ENCODE data around the gene FAM53A.

The FAM53A gene

DNA sequence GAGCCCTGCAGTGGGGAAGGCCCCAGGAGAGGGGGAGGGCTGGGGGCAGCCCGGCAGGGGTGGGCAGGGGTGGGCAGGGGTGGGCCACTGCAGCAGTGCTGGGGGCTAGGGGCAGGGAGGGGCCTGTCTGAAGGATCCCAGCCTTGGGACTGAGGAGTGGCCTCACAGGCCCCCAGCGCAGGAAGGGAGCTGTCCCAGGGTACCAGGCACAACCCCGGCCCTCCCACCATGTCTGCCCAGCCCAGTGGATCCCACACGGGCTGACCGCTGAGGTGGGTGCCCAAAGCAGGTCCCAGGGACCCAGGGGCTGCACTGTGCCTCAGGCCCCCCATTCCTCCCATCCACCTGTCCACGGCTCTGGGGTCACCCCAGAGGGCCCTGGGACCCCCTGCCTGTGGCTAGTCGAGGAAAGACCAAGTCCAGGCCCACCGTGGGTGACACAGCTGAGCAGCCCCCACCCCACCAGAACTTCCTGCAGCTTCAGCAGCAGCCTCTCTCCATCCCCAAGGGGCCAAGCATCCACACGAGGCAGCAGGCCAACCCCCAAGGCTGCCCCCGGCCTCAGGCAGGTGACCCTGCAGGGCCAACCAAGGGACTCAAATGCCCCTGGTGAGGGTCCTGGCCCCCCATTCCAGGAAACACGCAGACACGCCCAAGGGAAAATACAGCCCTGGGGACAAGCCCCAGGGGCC, 46.4 kb downstream of the FAM53A start:
- no peak for DNase-seq

- DNase-seq = no peak
Observed at GRCh38 chr4:1636490-1637211, 47.5 kb downstream of the FAM53A start.

DNA sequence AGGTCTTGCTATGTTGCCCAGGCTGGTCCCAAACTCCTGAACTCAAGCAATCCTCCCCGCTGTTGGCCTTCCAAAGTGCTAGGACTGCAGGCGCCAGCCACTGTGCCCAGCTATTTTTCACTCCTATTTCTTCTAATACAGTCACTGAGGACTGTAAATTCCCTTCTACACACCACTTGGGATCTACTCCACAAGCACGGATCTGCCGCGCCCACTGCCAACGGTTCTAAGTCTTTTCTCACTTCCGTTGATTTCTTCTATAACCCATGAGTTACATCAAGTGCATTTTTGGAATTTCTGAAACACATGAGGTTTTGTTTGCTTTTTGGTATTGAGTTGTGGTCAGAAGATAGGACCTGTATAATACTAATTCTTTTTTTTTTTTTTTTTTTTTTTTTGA, 48.6 kb downstream of the FAM53A start:
- DNase-seq = no peak

DNA sequence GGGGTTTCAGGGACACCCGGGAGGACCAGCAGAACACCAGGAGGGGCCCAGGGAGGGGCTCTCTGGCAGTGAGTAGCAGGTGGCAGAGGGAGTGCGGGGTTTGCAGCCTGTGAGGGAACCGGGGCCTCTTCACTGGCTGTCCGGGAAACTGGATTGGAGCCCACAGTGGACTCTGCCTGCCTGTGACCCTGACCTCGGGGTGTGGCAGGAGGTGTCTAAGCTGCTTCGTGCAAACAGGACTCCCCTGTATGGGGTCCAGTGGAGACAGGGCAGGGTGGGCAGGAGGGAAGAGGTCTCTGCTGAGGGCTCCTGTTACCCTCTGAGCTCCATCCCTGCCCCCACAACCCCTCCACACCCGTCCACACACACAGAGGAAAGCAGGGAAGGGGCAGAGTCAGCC, 50.1 kb downstream of the FAM53A start:
- DNase-seq = no peak

- DNase-seq = no peak
Observed at GRCh38 chr4:1632109-1633104, 51.7 kb downstream of the FAM53A start.

DNA sequence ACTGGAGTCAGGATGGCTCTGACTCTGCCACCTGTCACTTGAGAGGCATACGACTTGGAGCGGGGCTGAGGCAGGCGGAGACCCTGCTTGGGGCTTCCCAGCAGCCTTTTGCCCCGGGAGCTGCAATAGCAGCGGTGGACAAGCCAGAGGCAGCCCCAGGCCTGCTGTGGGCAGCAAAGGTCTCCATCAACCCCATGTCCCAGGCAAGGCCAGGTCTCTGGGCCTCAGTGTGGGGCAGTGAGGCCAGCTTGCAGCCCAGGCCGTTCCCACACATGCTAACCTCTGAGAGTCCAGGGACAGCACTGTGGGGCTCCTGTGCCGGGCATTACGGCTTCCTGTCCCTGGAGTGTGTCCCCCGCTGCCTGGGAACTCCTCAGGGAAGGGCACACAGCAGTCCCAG, 53.0 kb downstream of the FAM53A start:
- DNase-seq = no peak

DNA sequence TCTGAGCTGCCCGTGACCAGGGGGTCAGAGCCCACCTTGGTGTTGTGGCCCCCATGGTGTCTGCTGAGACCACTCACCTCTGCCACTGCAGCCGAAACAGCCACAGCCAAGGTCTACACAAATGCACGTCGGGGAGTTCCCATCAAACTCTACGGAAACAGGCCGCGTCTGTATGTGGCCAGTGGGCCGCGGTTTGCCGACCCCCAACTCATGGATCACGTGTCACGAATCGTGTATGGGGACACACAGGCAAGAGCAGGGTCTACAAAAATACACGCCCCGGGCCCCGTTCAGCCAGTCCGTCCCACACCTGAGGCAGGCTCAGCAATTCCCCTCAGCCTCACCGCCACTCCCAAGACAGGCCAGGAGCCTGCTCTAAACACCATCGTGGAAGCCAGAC, 53.8 kb downstream of the FAM53A start:
- DNase-seq = no peak

DNA sequence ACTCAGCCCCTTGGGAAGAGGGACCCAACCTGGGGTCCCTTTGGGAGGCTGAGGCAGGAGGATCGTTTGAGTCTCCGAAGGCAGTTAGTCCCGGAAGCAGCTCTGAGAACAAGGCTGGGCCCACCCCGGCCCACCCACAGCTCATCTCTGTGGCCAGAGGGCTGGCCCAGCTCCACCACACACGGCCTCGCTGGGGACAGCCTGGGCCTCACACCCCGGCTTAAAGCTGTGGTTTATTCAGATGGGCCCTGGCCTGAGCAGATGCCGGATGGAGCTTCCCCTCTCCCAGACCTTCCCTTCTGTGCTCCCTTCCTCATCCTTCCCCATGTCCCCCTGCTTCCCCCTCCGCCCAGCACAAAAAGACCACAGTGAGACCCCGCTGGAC, 54.4 kb downstream of the FAM53A start:
- no peak for DNase-seq

- DNase-seq = peak; percentile 73
Observed at GRCh38 chr4:1628892-1629698, 55.0 kb downstream of the FAM53A start.

- DNase-seq = no peak
Observed at GRCh38 chr4:1627417-1628313, 56.4 kb downstream of the FAM53A start.

DNA sequence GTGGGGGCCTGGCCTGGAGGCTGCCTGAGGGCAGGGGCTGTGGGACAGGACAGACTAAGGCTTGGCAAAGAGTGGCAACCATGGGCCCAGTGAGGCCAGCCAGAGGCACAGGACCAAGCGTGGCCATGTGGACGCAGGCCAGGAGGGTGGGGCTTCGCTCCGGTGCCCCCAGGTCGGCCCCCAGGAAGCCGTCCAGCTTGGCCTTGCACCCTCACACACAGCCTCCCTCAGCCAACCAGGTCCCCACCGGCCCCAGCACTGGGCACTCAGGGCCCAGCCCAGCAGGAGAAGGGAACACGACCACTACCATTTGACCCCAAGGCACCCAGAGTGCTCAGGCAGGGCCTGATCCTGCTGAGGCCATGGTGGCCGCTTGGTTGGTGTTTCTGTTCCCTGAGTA, 57.2 kb downstream of the FAM53A start:
- DNase-seq = no peak

GRCh38 chr4:1626151-1626550, 58.0 kb downstream of the FAM53A start:
- DNase-seq = no peak

DNA sequence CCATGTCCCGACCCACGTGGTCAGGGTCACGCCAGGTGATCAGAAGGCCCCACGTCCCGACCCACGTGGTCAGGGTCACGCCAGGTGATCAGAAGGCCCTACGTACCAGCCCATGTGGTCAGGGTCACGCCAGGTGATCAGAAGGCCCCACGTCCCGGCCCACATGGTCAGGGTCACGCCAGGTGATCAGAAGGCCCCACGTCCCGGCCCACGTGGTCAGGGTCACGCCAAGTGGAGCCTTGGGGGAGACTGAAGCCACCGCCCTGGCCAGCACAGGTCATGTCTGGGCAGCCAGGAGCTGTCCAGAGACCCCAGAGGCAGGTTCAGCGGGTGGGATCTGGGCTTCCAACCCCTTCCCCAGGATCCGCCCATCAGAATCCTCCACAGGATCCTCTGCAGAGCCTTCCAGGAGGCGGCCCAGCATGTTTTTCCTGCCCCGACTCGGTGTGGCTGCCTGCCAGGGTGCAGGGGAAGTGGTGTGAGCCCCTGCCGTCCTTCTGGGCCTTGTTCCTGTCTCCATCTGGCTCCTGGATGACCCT, 58.4 kb downstream of the FAM53A start:
- no peak for DNase-seq

GRCh38 chr4:1624519-1624910, 59.6 kb downstream of the FAM53A start:
- no peak for DNase-seq

GRCh38 chr4:1623821-1624518, 60.1 kb downstream of the FAM53A start:
- DNase-seq = no peak

DNA sequence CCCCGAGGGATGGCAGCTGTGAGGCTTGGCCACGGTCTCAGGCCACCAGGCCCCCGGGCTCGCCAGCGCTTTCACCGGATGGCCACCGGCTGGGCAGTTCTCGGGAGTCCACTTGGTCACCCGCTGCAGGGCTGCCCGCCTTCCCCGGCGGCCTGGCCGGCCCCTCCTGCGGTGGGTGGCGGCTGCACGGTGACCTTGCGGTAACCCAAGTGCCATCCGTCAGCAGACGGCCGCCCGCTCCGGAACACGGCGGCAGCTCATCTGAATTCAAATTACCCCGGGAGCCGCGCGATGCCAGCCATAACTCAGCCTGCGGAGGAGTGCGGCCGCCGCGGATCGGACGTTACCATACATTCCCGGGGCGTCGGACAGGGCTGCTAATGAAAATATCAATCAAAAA, 60.7 kb downstream of the FAM53A start:
- no peak for DNase-seq

- DNase-seq = no peak
Observed at GRCh38 chr4:1622956-1623355, 61.2 kb downstream of the FAM53A start.

- no peak for DNase-seq
Observed at GRCh38 chr4:1622238-1622637, 61.9 kb downstream of the FAM53A start.

DNA sequence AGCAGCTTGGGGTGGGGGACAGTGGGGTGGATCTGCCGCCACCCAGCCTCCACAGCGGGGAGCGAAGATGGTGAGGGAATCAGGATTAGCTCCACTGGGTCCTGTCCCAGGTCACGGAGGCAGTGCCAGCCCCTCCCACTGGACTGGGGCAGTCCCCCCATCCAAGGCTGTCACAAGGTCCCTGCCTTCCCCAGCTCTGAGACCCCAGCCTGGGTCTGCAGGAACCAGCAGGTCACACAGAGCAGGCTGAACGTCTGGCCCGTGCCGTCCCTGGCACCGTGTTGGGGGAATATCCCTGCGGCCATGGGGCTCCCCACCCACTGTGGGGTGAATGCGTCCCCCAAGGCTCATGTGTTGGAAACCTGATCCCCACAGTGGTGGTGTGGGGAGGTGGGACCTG, 62.6 kb downstream of the FAM53A start:
- no peak for DNase-seq

DNA sequence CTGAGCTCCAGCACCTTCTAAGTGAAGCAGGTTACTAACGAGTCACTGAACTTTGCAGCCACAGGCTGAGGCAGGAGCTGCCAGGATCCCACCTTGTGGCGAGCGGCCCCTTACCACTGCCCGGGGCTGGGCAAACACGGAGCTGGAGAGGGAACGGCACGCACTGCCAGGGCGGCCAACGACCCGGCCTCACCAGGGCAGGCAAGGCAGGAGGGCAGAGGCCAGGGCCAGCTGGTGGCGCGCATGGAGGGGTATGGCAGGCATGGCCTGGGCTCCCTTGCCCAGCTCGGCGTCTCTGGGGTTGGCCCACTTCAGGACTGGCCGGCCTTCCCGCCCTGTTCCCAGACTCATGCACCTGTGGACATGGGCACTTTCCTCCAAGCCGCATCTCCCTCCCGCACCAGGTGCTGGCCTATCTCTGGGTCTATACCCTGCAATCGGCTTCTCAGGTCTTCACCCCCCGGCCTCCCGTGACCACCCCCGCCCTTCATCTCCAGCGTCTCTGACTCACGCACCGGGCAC, 64.9 kb downstream of the FAM53A start:
- DNase-seq = no peak

Measured in CD4-positive, alpha-beta T cell treated with Interleukin-12 subunit alpha and Interleukin-12 subunit beta, for 1 hour (primary cell).